ENCODE measurements around the gene ATP6AP1.
A peak's percentile ranks its signal among the peaks of the same experiment; 100 is the strongest.

Gene ATP6AP1

GRCh38 chrX:154431341-154431740 lies 2.9 kb downstream of the ATP6AP1 start:
- DNase-seq: no peak

DNA sequence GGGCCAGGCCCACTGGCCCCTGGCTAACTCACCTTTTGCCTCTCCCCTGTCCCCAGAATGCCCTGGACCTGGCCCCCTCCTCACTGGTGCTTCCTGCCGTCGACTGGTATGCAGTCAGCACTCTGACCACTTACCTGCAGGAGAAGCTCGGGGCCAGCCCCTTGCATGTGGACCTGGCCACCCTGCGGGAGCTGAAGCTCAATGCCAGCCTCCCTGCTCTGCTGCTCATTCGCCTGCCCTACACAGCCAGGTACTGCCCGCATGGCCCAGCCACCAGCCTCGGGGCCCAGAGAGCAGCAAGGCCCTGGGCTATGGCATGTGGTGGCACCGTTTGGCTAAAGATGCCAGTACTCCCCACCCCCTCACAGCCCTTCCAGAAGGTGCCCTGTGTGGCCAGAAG lies 3.7 kb downstream of the ATP6AP1 start:
- DNase-seq: no peak

DNA sequence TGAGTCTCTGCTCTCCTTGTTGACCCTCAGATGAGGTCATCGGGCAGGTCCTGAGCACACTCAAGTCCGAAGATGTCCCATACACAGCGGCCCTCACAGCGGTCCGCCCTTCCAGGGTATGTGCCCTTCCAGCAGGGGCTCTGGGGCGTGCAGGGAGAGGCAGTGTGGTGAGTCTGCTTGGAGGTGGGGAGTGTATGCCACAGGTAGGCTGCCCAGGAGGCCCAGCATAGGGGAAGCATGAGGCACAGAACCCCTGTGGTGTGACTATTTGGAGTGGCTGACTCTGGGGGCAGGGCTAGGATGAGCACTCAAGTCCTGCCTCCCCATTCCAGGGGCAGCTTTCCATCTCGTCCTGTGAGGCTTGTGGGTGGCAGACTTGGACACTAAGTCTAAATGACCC lies 5.1 kb downstream of the ATP6AP1 start:
- no peak for DNase-seq

- no peak for DNase-seq
These were observed 6.1 kb downstream of the ATP6AP1 start for GRCh38 chrX:154434394-154435168.

- DNase-seq: no peak
These were observed 6.8 kb downstream of the ATP6AP1 start for GRCh38 chrX:154435171-154435733.

DNA sequence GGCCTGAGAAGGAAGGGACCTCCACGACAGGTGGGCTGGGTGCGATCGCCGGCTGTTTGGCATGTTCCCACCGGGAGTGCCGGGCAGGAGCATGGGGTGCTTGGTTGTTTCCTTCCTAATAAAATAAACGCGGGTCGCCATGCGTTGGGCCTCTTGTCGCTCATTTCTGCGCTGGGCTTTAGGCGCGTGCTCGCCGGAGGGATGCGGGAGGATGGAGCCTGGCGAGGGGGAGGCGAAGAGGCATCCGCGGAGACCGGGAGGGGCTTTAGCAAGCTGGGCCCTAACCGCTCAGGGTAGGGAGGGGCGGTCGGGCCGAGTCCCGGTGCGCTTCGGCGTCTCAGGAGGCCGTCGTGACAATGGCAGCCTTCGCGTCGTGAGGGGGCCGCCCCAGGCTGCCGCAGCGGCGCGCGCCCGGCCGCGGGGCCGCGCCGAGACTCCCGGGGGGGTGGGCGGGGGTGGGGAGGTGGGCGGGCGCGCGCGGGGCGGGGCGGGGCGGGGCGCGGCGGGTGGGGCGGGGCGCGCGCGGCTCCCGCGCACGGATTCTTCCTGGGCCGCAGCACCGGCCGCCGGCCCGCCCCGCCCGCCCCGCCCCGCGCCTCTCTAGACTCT lies 8.0 kb downstream of the ATP6AP1 start:
- no peak for DNase-seq

DNA sequence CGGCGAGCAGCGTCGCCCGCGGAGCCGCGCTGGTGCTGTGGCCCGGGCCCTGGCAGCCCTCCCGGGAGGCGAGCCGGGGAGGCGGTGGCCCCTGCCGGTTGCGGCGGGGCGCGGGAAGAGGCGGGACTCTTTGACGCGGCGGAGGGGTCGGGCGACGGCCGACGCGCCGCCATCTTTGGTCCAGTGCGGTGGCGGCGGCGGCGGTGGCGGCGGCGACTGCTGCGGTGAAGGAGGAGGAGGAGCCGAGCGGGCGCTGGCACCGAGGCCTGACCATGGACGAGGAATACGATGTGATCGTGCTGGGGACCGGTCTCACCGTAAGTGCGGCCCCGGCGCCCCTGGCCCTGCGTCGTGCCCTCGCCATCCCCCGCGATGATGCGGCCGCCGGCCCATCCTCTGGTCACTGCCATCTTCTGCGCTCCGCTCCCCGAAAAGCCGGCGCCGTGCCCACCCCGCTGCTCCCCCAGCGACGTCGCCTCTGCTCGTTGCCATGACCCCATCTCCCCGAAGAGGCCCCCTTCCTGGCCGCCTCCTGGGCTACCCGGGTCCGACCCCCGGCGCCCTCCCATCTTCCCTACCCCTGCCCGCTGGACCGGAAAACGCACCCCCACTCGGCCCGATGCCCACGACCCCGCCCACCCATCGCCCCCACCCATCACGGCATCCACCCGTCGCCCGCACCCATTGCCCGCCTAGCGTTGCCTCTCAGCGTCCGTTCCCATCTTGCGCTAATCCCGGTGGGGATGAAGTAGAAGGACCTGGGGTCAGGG lies 8.7 kb downstream of the ATP6AP1 start, which contains the start of gene GDI1:
GDI1 (plus strand) TSS at position 172 of the 770 bp plus-strand sequence; CDS start at position 273, 101 bp downstream.
- DNase-seq: peak; percentile 22

DNA sequence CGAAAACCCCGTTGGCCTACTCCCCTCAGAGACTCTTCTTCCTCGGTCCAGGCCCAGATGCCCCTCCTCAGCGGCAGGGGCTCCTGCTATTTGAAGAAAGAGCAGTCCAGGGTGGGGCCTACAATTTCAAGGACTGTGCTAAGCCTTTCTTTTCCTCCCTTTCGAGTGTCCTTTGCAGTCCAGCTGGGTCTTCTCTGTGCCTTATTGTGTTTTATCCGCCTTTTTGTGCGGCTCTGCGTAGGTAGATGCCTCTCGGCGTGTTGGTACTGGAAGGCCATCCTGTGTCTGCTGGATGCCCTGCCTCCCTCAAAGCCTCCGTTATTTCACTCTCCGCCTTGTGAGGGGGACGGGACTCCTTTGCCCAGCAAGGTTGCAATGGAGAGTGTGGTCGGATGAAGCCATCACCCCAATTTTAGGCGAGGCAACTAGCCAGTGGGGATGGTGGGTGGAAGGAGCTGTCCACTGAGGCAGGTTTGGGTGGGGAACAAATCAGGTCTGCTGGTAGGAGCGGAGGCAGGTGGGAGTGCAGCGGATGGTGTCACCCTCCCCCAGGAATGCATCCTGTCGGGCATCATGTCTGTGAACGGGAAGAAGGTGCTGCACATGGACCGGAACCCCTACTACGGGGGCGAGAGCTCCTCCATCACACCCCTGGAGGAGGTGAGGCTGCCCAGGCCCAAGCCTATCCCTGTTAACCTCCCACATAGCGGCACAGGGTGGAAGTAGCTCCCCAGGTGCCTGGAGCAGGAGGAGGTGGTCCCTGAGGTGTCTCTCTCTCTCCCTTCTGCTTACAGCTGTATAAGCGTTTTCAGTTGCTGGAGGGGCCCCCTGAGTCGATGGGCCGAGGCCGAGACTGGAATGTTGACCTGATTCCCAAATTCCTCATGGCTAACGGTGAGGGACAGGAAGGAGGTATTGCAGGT lies 9.8 kb downstream of the ATP6AP1 start:
- no peak for DNase-seq

DNA sequence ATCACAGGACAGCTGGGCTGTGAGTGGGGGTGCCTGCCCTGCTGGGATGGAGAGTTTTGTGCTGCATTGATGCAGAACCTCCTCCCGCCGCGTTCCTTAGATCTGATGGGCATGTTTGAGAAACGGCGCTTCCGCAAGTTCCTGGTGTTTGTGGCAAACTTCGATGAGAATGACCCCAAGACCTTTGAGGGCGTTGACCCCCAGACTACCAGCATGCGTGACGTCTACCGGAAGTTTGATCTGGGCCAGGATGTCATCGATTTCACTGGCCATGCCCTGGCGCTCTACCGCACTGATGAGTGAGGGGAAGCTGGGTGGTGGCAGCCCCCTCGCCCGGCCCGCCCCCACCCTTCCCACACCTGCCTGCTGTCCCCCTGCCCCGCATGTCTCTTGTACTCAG lies 11.4 kb downstream of the ATP6AP1 start:
- no peak for DNase-seq

- DNase-seq: no peak
These were observed 12.3 kb downstream of the ATP6AP1 start for GRCh38 chrX:154440623-154441357.

DNA sequence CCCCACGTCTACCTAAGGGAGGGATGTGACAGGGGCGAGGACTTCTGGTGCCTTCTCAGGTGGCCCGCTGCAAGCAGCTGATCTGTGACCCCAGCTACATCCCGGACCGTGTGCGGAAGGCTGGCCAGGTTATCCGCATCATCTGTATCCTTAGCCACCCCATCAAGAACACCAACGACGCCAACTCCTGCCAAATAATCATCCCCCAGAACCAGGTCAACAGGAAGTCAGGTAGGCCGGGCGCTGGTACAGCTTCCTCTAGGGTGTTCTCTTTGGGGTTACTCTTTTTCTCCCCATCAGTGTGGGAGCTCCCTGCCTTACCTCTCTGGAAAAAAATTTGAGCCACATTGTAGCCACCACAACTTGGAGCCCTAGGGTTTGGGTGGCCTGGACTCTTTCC lies 13.1 kb downstream of the ATP6AP1 start:
- no peak for DNase-seq

- no peak for DNase-seq
These were observed 13.7 kb downstream of the ATP6AP1 start for GRCh38 chrX:154441984-154442707.

DNA sequence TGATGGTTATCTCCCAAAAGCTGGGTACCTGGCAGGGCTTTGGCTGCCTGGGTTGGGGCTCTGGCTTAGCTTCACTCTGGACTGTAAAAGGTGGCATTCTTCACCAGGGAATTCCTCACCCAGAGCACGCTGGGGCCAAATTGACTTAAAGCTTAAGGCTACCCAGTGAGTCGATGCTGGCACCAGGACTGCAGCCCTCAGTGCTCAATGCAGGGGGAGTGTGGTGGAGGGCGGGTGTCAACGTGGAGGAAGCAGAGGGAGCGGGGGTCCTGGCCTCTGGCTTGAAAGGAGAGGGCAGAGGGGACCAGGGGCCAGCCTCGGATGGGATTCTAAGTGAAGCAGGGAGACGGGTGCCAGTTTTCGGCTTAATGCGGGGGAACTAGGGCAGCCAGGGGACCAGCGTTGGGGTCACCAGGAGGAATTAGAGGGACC lies 15.0 kb downstream of the ATP6AP1 start:
- DNase-seq: no peak

- peak; percentile 14 for DNase-seq
These were observed 15.7 kb downstream of the ATP6AP1 start, which contains the start of gene FAM50A for GRCh38 chrX:154443992-154444754. Gene FAM50A (plus strand): TSS chrX:154444141. CDS start chrX:154444236, 95 bp downstream.

GRCh38 chrX:154444755-154445246 lies 16.3 kb downstream of the ATP6AP1 start:
- no peak for DNase-seq

DNA sequence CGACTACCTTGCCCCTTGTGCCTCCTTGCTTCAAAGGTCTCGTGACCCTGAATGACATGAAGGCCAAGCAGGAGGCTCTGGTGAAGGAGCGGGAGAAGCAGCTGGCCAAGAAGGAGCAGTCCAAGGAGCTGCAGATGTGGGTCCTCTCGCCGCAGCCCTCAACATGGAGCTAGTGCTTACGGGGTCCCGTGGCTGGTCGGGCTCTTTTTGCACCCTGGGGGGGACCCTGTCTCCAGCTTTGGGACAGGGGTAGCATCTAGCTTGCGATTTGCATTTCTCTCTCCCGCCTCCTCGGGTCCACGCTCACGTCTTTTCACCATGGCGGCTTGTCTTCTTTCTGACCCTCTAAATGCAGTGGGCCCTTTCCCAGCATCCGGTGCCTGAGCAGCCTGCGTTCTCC lies 17.3 kb downstream of the ATP6AP1 start:
- DNase-seq: no peak

DNA sequence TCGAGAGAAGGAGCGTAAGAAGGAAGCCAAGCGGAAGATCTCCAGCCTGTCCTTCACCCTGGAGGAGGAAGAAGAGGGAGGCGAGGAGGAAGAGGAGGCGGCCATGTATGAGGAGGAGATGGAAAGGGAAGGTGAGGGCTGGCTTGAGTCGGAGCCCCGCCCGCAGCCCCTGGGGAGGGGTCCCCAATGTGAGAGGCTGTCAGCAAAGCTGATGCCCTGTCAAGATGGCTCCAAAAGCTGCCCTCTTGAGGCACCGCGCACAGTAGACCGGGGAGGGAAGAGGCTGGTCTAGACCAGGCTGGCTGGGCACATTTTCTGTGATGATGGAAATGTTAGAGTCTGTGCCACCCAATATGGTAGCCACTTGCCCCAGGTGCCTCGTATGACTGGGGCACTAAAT lies 18.0 kb downstream of the ATP6AP1 start:
- no peak for DNase-seq

DNA sequence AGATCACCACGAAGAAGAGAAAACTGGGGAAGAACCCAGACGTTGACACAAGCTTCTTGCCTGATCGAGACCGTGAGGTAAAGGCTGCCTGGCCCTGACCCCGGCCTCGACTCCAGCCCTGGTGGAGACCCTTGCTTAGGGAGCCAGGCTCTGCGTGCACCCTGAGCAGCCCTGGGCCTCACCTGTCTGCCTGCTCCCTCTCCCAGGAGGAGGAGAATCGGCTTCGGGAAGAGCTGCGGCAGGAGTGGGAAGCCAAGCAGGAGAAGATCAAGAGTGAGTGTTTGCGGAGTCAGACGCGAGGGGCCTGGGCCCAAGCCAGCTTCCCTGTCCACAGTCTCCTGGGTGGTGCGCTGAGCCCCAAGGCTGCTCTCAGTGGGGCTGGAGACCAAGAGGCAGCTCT lies 20.0 kb downstream of the ATP6AP1 start:
- no peak for DNase-seq

DNA sequence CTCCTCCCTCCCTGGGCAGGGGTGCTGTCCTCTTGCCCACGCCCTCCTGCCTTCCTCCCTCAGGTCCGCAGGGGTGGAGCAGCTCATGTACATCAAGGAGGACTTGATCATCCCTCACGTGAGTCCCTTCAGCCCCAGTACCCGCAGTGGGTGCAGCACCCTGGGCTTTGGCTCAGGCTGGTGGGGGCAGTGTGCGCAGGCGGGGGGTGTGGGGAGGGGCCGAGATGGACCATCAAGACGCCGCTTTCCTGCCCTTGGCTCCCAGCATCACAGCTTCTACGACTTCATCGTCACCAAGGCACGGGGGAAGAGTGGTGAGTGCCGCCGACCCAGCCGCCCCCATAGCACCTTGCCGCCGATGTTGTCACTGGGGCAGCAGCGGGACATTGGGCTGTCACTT lies 21.1 kb downstream of the ATP6AP1 start:
- DNase-seq: no peak

- DNase-seq: no peak
These were observed 21.8 kb downstream of the ATP6AP1 start for GRCh38 chrX:154450312-154450711.
